ENCODE data around the gene RARB. TPM values are rescaled to one million over a fixed set of nuclear protein-coding genes. Genes with fewer than 3 reads are reported as not detected.

Gene RARB
- total and polyA plus RNA-seq, 2 donors (not counting 3 experiments of a cell fraction or from before 2014, with no cell fraction given), result 15.3 to 23.4 TPM

DNA sequence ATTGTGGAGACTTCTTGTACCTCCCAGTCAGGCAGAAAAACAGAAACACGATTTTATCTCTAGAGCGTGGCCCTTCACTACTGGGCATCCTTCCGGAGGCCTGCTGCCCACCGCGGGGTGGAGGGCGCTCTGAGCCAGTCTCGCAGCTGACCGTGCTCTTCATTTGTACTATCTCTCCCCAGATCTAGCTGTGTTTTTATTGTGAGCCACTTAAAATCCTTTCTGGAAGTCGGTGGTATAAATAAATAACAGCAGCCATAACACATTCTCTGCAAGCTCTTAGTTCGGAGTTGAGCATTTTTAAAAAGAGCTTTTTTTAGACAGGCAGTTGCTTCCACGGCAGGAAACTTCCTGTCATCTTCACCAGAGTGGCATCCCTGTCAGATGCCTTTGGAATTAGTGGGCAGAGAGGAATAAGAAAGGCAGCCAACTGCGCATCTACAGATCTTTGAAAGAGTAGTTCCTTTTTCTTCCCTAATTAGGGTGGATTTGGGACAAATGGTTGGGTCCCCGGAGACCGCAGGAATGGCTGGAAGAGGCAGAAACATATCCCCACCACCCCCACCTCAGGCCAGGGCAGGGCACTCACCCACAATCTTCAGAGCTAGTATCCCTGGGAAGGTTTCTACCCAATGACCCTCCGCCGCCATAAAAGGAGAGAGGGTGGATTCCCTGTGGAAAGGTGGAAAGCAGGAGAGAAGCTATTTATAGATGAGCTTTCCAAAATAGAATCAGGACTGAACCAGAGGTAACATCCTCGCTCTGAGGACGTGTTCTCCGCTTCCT, 145.5 kb downstream of the RARB start:
- Histone ChIP-seq H2AFZ (ENCODE audit: low read depth, low read length) (no peak overlapping the region), H3K9ac (replicated peaks; ENCODE audit: extremely low read depth, insufficient read depth, low read length) (no peak overlapping the region), H3K4me1 (ENCODE audit: control insufficient read depth, extremely low read depth, insufficient read depth, low read length) (no peaks in the 10 kb centered on the region), H3K4me2 (ENCODE audit: insufficient read depth, low read length) (no peak overlapping the region), H3K27me3 (ENCODE audit: control insufficient read depth in 2 of 2, insufficient read depth in 2 of 2, low read length in 2 of 2) (no peaks in the 10 kb centered on the region), H3K36me3 (ENCODE audit: control insufficient read depth in 2 of 2, extremely low read depth in 1 of 2, insufficient read depth in 2 of 2, low read length in 2 of 2) (peaks cover 0 to 14% of the 10 kb centered on the region in 2 experiments), H3K9me3 (replicated peaks; ENCODE audit: control insufficient read depth, insufficient read depth, low read length) (no peaks in the 10 kb centered on the region), H3K27ac (ENCODE audit: insufficient read depth, low read depth, low read length) (no peak overlapping the region), H3K9me1 (replicated peaks; ENCODE audit: control insufficient read depth, extremely low read depth, insufficient read depth, low read length) (no peaks in the 10 kb centered on the region), H3K79me2 (ENCODE audit: control insufficient read depth, insufficient read depth, low read length) (no peaks in the 10 kb centered on the region), H4K20me1 (replicated peaks; ENCODE audit: control insufficient read depth, extremely low read depth, insufficient read depth, low read length) (no peaks in the 10 kb centered on the region), H3K4me3 (replicated peaks in 1 of 3; ENCODE audit: insufficient read depth in 1 of 3, low read depth in 1 of 3, low read length in 3 of 3) (no peak overlapping the region)
- dilution Hi-C loops (cut with MboI; ENCODE audit: extremely low pct_ligation_motif_present, low sequenced_read_pairs) (no loop called here), intact Hi-C loops (cut with micrococcal nuclease) (no loop called here)
- DNase-seq (ENCODE audit: low read depth, low spot score) (no peak), FAIRE-seq (no peak)
- POLR2A ChIA-PET, result no interaction called here
- TF ChIP-seq JUN (IDR thresholded peaks at IDR 0.05; ENCODE audit: borderline replicate concordance, insufficient read depth, insufficient read length, low read depth) (no peak), POLR2AphosphoS5 (IDR thresholded peaks at IDR 0.05; ENCODE audit: insufficient read depth, low read depth, low read length) (no peak), POLR2A (IDR thresholded peaks at IDR 0.05; ENCODE audit: low read depth, low read length) (no peak), FOS (IDR thresholded peaks at IDR 0.05; ENCODE audit: borderline replicate concordance, insufficient read depth, low read length) (no peak), MYC (IDR thresholded peaks at IDR 0.05; ENCODE audit: low read depth, low read length) (no peak), GATA2 (IDR thresholded peaks at IDR 0.05; ENCODE audit: insufficient read depth, insufficient read length, low read depth, low read length) (no peak), EZH2 (IDR thresholded peaks at IDR 0.05; ENCODE audit: borderline replicate concordance, low read depth, low read length, severe bottlenecking) (no peak)
- TF ChIP-seq, protein P1, sequence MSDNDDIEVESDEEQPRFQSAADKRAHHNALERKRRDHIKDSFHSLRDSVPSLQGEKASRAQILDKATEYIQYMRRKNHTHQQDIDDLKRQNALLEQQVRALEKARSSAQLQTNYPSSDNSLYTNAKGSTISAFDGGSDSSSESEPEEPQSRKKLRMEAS (IDR thresholded peaks at IDR 0.05; ENCODE audit: insufficient read depth, insufficient read length), result no peak
- TF ChIP-seq, protein P2, sequence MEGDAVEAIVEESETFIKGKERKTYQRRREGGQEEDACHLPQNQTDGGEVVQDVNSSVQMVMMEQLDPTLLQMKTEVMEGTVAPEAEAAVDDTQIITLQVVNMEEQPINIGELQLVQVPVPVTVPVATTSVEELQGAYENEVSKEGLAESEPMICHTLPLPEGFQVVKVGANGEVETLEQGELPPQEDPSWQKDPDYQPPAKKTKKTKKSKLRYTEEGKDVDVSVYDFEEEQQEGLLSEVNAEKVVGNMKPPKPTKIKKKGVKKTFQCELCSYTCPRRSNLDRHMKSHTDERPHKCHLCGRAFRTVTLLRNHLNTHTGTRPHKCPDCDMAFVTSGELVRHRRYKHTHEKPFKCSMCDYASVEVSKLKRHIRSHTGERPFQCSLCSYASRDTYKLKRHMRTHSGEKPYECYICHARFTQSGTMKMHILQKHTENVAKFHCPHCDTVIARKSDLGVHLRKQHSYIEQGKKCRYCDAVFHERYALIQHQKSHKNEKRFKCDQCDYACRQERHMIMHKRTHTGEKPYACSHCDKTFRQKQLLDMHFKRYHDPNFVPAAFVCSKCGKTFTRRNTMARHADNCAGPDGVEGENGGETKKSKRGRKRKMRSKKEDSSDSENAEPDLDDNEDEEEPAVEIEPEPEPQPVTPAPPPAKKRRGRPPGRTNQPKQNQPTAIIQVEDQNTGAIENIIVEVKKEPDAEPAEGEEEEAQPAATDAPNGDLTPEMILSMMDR (IDR thresholded peaks at IDR 0.05; ENCODE audit: extremely low read depth in 1 of 2, insufficient read depth in 1 of 2, low read depth in 1 of 2, low read length in 2 of 2), result no peak
- CTCF ChIA-PET, result interaction anchor here (0.8 to 1.6 kb wide), 3 partner anchors 19 to 25 kb away, joined by 4 read pairs; no protein-coding TSS in a partner anchor
- BruUV-seq (replicated peaks), result no TSS peak
